ENCODE results near the gene NFKB2. TPM values are rescaled to one million over a fixed set of nuclear protein-coding genes. Genes with fewer than 3 reads are reported as not detected.

Gene NFKB2
- total RNA-seq, 1 experiment from 2014 or later, result 23.3 TPM

DNA sequence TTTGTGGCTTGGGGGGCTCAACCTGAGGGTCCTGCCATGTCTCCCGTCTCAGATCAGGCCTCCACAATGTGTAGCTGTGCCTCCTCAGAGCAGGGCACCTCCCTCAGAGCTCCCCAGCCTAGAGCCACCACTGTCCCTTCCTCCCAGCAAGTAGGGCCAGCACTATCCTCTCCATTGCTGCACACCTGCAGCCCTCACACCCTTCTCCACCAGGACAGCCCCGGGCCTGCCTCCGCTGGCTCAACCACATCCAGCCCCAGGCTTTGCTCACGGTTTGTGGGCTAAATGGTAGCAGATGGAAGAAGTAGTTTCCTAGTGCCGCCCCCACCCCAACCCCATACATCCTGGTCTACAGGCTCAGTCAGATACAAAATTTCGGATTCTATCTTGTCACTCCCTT lies 10.1 kb downstream of the NFKB2 start:
- in situ Hi-C loops (cut with HindIII; ENCODE audit: low sequenced_read_pairs), result no loop called here
- DNase-seq (ENCODE audit: low spot score), result no peak

DNA sequence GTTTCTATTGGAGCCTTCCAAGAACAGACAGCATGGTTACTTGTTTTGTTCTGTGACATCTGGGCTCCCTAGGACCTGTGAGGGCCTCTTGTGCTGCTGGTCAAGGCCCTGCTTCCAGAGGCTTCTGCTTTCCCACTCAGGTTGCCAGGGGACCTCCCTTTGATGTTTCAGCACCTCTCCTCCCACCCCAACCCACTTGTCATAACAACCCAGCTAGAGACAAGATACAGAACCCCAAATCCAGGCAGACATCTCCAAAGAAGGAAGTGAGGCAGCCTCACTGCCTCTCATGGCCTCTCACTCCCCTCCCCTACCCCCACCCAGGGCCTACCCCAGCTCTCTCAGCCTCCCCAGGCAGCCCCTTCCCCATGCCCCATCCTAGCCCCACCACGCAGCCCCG lies 11.3 kb downstream of the NFKB2 start:
- in situ Hi-C loops (cut with HindIII; ENCODE audit: low sequenced_read_pairs), result no loop called here
- no peak for DNase-seq (ENCODE audit: low spot score)

DNA sequence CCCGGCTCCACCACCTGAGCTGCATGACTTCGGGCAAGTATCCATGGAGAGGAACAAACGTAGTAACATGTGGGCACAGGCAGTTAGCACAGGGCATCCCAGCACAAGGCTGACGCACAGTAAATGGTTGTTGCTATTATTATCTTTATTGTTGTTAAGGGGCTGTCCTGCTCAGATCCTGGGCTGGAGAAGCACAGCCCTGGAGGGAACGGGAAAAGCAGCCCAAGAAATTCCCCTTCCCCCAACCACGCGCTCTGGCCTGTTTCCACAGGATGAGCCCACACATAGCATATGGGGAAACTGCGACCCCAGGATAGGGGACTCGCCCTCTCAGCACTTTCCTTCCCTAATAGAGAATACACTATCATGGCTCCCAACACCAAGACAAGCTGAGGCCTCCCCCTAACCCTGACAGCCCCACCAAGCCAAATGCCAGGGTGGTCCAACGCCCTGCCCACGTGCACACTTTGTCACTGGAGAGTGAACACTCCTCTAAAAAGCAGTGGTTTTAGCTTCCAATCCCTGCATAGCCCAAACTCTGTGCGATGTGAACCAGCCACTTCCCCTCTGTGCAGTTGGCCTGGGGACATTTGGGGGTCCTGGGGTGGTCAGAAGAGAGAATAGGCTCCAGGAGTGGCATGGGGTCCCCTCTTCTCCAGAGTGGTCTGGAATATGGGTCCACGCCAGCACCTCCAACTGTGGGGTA lies 12.1 kb downstream of the NFKB2 start:
- in situ Hi-C loops (cut with HindIII; ENCODE audit: low sequenced_read_pairs), result no loop called here
- DNase-seq (ENCODE audit: low spot score), result no peak

DNA sequence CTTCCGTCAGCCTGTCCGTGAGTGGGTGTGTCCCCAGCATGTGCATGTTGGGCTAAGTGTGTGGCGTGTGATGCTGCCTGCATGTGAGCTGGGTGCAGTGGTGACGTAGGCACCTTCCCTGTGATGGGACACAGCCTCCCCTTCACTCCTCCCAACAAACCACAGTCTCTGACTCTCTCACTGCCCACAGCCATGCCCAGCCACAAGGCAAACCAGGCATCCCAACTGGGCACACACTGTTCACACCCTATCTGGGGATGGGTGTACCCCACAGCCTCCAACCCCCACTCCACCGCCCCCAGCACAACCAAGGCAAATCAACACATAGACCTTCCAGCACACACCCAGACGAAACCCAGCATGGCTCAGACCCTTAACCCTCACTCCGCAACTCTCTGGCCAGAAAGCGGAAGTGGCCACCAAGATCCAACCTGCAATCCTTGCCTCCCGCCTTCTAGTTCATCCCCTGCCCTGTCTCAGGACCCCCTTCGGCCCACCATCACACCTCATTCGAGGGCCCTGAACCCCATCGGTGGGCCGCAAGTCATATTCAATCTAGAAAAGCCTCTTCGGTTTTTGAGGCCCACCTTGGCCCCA lies 12.7 kb downstream of the NFKB2 start:
- in situ Hi-C loops (cut with HindIII; ENCODE audit: low sequenced_read_pairs), result no loop called here
- no peak for DNase-seq (ENCODE audit: low spot score)

DNA sequence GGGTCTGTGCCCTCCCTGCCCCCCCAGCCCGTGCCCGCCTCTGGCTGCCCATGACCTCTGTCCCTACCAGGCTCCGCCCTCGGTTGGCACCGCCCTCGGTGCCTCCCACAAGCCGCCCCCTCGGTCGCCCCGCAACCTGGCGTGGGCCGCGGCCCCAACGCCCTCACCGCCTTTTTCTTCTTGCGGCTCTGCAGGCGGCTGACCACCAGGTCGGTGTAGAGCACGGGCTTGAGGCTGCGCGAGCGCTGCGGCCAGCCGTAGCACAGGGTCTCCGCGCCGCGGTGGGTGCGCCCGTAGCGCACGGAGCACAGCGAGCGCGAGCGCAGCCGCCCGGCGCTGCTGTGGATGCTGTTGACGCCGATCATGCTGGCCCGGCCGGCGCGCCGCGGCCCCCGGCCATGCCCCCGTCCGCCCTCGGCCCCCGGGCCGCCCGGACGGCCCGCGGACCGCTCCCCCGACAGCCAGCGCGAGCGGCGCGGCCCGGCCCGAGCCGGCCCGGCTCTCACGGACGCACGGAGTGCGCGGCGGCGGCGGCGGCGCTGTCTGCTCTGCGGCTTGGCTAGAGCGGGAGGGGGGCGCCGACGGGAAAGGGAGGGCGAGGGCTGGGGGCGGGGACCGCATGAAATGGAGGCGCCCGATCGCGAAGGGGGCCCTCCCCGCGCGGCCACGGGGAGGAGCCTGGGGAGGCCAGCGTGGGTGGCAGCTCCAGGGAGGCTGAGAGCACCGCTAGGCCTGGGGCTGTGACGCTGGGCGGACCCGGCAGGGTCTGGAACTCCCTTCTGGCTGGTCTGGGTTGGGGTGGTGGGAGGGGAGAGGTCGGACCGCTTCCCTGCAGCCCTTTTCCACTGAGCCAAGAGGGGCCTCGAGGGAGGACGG lies 13.5 kb downstream of the NFKB2 start:
- in situ Hi-C loops (cut with HindIII; ENCODE audit: low sequenced_read_pairs), result no loop called here
- DNase-seq (ENCODE audit: low spot score), result peak; percentile 24

DNA sequence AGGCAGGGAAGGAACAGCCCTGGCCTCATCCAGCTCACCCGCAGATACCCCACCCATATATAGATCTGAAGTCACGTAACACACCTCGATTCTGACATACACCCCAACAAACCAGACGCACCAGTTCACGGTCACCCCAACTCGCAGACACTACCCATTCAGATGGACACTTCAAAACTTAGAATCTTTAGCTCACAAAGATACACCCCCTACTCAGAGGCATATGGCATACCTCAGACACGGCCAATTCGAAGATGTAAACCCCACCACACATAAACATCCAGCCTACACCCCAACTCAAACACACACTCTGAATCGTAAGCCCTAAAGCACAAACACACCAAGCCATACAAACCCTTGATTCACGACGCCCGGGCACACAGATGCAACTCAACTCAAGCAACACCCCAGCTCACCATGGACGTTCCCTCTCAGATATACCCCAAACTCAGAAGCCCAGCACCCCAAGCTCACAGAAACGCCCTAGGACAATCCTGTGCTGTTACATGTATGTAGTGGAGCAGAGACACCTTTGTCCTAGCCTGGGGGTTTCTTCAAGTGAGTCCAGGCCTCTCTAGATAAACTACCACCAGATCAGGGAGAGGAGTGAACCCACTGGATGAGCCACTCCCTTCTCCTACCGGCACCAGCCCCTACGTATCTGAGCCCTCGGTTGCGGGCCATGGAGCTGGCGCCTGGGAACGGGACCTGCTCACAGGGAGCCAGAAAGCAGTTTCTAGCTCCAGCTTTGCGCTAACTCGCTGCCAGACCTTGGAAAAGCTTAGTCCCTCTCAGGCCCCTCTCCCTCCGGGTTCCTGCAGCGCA lies 14.3 kb downstream of the NFKB2 start:
- no peak for DNase-seq (ENCODE audit: low spot score)

DNA sequence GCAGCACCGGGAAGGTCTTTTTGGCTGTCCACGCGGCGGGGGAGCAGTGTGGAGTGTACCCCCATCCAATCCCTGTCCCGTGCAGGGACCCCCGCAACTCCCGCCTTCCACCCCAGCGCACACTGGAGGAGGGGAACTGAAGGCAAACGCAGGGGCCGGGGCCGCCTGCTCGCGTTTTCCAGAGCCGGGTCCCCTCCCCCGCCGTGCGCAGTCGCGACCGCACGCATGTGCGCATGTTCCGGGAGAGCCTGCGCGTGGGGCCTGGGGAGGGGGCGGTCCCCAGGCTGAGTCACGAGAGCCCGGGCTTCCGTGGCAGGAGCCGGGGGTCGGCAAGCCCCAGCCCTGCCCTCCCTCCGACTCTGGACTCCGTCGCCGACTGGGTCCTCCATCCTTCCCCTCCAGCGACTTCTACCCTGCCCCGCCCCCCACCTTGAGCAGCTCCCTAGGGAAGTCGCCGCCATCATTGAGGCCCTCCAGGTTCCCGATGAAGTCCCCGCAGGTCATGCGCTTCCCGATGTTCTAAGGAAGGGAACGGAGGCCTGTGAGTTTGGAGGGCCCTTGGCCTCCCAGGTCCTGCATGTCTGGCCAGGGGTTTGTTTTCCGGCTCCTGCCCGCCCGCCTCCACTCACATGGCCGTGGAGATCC lies 15.0 kb downstream of the NFKB2 start:
- no peak for DNase-seq (ENCODE audit: low spot score)
- in situ Hi-C loops (cut with HindIII; ENCODE audit: low sequenced_read_pairs), result no loop called here

More for the DNA sequence above, 14.3 kb downstream of the NFKB2 start:
- in situ Hi-C loops (cut with HindIII; ENCODE audit: low sequenced_read_pairs), result no loop called here

DNA sequence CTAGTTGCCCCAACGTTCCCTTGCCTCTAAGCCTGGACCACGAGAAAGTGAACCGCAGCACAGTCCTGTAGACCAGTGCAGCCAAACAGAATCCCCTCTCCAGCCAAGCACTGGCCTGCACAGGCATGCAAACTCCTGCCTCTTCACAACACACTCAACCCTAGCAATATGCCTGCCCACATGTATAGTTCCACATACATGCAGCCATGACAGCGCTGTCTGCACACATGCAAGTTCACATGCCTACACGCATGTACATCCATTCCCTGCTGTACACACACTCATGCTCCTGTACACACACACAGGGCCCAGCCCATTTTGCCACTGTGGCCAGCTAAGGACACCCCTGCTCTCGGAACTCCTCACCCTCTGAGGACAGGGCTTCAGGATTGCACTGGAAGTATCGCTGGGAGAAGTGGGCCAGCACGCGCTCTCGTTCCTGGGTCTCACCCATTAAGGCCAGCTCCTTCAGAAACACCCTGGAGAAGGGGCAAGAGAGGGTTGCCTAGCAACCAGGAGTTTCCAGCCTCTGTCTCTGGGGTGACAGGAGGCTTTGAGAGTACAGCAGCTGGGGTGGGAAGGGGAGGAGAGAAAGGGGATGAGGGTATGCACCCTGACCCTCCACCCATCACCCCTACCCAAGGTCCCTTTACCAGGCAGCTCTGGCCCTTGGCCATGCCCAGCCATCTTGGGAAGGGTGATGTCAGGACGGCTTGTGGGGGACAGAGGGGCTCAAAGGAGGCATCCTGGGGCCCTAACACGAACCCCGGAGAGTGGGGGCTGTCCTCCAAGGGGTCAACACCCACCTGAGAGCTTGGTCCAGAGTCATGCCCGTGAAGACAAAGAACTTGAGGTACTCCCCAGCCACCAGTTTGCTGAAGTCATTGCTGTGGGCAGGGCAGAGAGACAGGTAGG lies 16.1 kb downstream of the NFKB2 start:
- in situ Hi-C loops (cut with HindIII; ENCODE audit: low sequenced_read_pairs), result no loop called here
- no peak for DNase-seq (ENCODE audit: low spot score)

DNA sequence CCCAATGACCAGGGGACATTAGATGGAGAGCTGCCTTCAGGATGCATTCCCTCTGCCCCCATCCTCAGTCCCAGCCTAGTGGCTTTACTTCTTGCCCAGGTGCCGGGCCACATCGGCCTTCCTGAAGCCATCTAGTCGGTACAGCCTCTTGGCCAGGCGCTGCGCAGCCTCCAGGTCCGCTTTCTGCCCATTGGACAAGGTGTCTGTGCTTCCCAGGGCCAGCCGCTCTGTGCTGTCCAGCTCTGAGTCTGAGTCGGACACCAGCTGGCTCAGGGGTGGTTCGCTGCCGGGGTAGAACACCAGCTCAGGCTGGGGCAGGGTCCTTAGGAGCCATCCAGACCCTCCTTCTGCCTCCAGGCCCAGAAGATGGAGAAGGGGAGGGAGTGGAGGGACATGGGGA lies 16.8 kb downstream of the NFKB2 start:
- DNase-seq (ENCODE audit: low spot score), result no peak
- in situ Hi-C loops (cut with HindIII; ENCODE audit: low sequenced_read_pairs), result no loop called here

DNA sequence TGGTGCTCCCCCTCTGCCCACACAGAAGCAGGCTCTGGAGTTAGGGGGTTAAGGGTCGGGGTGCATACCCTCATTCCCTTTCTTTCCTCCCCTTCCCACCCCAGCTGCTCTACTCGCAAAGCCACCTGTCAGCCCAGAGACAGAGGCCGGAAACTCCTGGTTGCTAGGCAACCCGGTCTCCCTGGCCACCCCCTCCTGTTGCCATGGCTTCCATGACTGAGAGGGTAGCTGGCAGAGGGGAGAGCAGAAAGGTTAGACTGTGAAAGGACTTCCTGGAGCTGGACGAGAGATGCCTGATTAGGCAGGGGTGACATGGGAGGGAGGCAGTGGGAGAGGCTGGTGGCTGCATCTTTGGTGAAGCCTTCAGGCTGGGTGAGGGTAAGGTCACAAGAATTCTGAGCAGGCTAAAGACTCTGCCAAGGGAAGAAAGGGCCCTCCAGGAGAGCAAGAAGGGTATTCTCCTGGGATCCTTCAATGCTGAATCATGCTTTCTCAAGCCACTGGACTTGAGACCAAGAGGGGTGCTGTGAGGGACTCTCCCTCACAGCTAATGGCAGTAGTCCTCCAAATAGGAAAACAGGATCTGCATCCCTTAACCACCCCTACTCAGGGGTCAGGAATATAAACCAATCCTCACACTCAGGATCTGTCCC lies 17.7 kb downstream of the NFKB2 start:
- peak; percentile 65 for DNase-seq (ENCODE audit: low spot score)
- in situ Hi-C loops (cut with HindIII; ENCODE audit: low sequenced_read_pairs), result no loop called here

DNA sequence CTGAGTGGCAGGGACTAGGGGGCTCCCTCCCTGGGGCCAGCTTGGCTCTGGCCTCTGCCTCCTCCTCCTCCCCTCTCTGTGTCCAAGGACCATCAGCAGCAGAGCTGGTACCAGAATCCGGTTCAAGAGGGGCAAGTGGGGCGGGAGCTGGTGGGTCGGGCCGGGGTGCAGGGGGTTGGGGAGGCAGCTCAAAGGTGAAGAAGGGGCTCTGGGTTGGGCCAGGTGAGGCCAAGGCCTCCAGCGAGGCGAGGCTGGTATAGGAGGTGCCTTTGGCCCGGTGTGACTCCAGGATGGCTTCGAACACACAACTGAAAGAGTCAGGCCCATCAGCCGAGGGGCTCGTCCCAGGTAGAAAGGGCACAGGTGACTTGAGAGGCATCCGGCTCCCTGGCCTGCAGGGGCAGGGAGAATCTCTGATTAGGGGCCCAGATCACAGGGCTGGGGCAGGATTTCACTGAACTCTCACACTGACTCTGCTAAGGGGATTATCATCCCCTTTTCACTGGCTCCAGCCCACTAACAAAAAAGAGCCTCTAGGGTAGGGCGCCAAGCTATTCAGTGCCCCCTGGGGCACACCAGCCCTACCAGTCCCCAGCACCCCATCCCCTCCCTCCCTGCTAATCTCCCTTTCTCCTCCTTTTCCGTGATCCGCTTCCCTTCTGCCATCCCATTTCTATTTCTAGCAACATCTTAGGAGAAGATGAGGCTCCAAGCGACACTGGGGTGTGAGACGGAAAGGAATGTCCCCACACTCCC lies 18.5 kb downstream of the NFKB2 start:
- no peak for DNase-seq (ENCODE audit: low spot score)
- in situ Hi-C loops (cut with HindIII; ENCODE audit: low sequenced_read_pairs), result no loop called here

DNA sequence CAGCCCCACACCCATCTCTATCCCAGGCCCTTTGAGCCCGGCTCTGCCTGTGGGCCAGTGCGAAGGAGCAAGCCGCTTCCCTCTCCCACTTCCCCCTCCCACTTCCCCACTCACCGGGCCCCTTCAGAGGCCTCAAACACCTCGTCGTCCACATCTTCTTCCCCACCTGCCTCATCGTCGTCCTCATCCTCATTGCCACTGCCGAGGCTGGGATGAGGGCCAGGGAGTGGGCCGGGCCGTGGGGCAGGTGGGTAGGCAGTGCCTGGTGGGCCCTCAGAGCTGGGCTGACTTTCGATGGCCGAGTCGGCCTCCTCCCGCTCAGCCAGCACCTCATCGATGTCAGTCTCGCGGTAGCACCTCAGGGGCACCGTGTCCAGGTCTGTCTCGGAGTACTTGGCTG lies 19.2 kb downstream of the NFKB2 start:
- DNase-seq (ENCODE audit: low spot score), result no peak
- in situ Hi-C loops (cut with HindIII; ENCODE audit: low sequenced_read_pairs), result no loop called here

DNA sequence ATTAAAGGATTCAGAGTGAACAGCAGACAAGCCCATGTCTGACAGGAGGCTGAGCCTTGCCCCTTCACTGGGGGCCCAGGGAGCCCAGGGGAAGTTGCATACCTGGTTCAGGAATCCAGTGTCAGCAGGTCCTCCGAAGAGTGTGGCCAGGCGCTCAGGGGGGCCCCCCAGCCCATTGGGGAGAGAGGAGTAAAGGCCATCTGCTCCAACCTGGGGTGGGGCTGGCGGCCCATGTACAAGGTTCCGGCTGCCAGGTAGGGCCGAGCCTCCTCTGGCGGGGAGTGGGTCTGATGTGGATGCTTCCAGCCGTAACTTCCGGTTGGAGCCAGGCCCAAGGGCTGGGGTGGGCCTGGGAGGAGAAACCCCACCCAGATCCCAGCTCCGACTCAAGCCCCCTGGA lies 20.8 kb downstream of the NFKB2 start:
- DNase-seq (ENCODE audit: low spot score), result no peak
- in situ Hi-C loops (cut with HindIII; ENCODE audit: low sequenced_read_pairs), result no loop called here

DNA sequence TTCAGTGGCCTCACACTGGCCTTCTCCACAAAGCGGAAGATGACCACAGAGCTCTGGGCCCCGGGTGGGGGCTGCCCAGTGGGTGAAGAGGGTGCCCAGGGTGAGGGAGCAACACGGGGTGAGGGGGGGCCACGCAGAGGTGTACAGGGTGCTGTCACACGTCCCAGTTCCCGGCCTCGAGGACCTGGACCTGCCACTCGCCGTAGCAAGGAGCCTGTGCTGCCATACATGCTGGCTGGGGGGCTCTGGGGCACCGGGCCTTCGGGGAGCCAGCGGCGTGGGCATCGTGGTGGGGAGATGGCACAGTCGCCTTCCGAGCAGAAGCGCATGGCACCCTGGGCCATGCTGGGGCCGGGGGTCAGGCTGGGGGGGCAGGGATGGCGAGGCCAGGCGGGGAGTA lies 21.2 kb downstream of the NFKB2 start:
- no peak for DNase-seq (ENCODE audit: low spot score)
- in situ Hi-C loops (cut with HindIII; ENCODE audit: low sequenced_read_pairs), result no loop called here

DNA sequence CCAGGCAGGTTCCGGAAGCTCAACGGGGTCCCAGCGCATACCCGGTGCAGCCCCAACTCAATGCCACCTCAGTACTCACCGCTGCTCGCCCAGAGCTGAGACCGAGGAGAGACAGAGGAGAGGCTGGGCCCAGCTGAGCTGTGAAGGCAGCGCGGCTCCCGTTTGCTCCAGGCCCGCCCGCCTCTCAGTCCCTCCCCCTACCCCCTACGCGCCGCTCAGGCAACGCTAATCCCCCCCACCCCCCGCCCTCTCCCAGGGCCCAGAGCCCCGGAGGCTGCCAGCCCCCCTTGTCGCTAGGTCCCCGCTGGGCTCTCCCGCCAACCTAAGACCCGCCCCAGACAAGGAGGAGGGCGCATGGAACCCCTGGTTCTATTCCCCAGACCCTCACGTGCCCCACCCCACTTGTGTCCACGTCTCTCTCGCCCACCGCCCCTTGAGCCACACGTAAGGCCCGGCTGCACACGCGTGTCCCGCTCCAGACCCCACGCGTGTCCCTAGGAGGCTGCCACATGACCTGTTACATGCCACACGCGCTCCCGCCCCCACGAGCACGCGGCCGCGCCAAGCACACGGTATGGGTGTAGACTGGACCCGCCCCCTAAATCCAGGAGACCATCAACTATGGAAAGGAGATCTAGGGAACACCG lies 23.2 kb downstream of the NFKB2 start, which contains the start of gene PSD:
PSD (minus strand) TSS at position 164 of the 647 bp plus-strand sequence. CDS start 1,747 bp downstream, outside the sequence.
- DNase-seq (ENCODE audit: low spot score), result peak; percentile 63
- in situ Hi-C loops (cut with HindIII; ENCODE audit: low sequenced_read_pairs), result no loop called here

Measured in G401 (cell line).